Mesenchymal stem cell (in vitro differentiated cells and primary cell): ENCODE data around the gene INTS6L.
"Not testable (repeated sequence)": the region's sequence is repeated elsewhere in the genome, so short reads cannot be mapped to it uniquely, and the experiment has no call there.

Experiments used
- DNase-seq: peaks from one replicate; pipeline ENCODE4 v3.0.0-alpha.2; 2013
- H2AFZ ChIP-seq: one replicate; pipeline ENCODE4 v1.6.1; 2013; ENCODE audit warnings: low read depth, mild to moderate bottlenecking, control low read depth, inconsistent platforms, low read length, moderate library complexity
- H2AK5ac ChIP-seq: 2 replicates; pipeline ENCODE4 v1.6.1; 2013; ENCODE audit warnings: low read length, moderate library complexity, mild to moderate bottlenecking, inconsistent platforms; ENCODE audit not compliant: severe bottlenecking
- H2BK120ac ChIP-seq: one replicate; pipeline ENCODE4 v1.6.1; 2013; ENCODE audit warnings: low read depth, mild to moderate bottlenecking, inconsistent platforms, low read length, moderate library complexity
- H2BK12ac ChIP-seq, 2 experiments: one replicate each; pipeline ENCODE4 v1.6.1; 2013; ENCODE audit warnings: inconsistent platforms in 2 of 2, low read length in 2 of 2, mild to moderate bottlenecking in 2 of 2, moderate library complexity in 2 of 2, control low read depth in 1 of 2
- H2BK15ac ChIP-seq: one replicate; pipeline ENCODE4 v1.6.1; 2013; ENCODE audit warnings: mild to moderate bottlenecking, low read depth, inconsistent platforms; ENCODE audit not compliant: poor library complexity, severe bottlenecking
- H2BK5ac ChIP-seq: 2 replicates; pipeline ENCODE4 v1.6.1; 2013; ENCODE audit warnings: low read depth, mild to moderate bottlenecking, low read length, control low read depth, inconsistent platforms; ENCODE audit not compliant: poor library complexity, severe bottlenecking
- H3K14ac ChIP-seq, 2 experiments: one replicate each; pipeline ENCODE4 v1.6.1; 2013; ENCODE audit warnings: inconsistent platforms in 2 of 2, low read length in 2 of 2, control low read depth in 1 of 2, mild to moderate bottlenecking in 1 of 2, moderate library complexity in 1 of 2
- H3K18ac ChIP-seq, 2 experiments: one replicate each; pipeline ENCODE4 v1.6.1; 2013; ENCODE audit warnings: inconsistent platforms in 2 of 2, low read length in 2 of 2, control low read depth in 1 of 2, low read depth in 1 of 2, mild to moderate bottlenecking in 1 of 2
- H3K23ac ChIP-seq, 2 experiments: one replicate each; pipeline ENCODE4 v1.6.1; 2013; ENCODE audit warnings: inconsistent platforms in 2 of 2, low read length in 2 of 2, mild to moderate bottlenecking in 2 of 2, moderate library complexity in 2 of 2, control low read depth in 1 of 2
- H3K27ac ChIP-seq: 2 replicates; pipeline ENCODE4 v1.5.1; 2013; ENCODE audit warnings: mild to moderate bottlenecking, moderate library complexity, low read length, control low read depth, inconsistent platforms; ENCODE audit not compliant: poor library complexity, severe bottlenecking
- H3K27me3 ChIP-seq, 2 experiments: 2 replicates each; pipeline versions ENCODE4 v1.6.1 to v1.7.0; 2013; ENCODE audit warnings: low read length in 2 of 2, mild to moderate bottlenecking in 2 of 2, moderate library complexity in 2 of 2, control low read depth in 1 of 2, inconsistent platforms in 1 of 2; ENCODE audit not compliant: control insufficient read depth in 1 of 2, insufficient read depth in 1 of 2
- H3K36me3 ChIP-seq, 2 experiments: 2 replicates each; pipeline versions ENCODE4 v1.6.1 to v1.7.0; 2013; ENCODE audit warnings: low read length in 2 of 2, control low read depth in 1 of 2, inconsistent platforms in 1 of 2, low read depth in 1 of 2, mild to moderate bottlenecking in 1 of 2; ENCODE audit not compliant: insufficient read depth in 2 of 2, control insufficient read depth in 1 of 2
- H3K4ac ChIP-seq, 2 experiments: one replicate each; pipeline ENCODE4 v1.6.1; 2013; ENCODE audit warnings: inconsistent platforms in 2 of 2, low read length in 2 of 2, mild to moderate bottlenecking in 2 of 2, moderate library complexity in 2 of 2, control low read depth in 1 of 2, low read depth in 1 of 2
- H3K4me1 ChIP-seq: 2 replicates; pipeline ENCODE4 v1.6.1; 2013; ENCODE audit warnings: low read depth, low read length, control low read depth; ENCODE audit not compliant: control insufficient read depth, insufficient read depth
- H3K4me2 ChIP-seq: 2 replicates; pipeline ENCODE4 v1.6.1; 2013; ENCODE audit warnings: low read length, mild to moderate bottlenecking, inconsistent platforms; ENCODE audit not compliant: poor library complexity, severe bottlenecking
- H3K4me3 ChIP-seq, 2 experiments: 2 replicates each; pipeline versions ENCODE4 v1.5.1 to v1.7.0; 2013; ENCODE audit warnings: low read length in 2 of 2, mild to moderate bottlenecking in 2 of 2, control low read depth in 1 of 2, low read depth in 1 of 2; ENCODE audit not compliant: insufficient read depth in 1 of 2
- H3K79me1 ChIP-seq: replicated peaks from 2 replicates; pipeline ENCODE4 v1.6.1; 2013; ENCODE audit warnings: mild to moderate bottlenecking, control low read depth, low read length, inconsistent platforms; ENCODE audit not compliant: poor library complexity, severe bottlenecking
- H3K9ac ChIP-seq: 2 replicates; pipeline ENCODE4 v1.7.0; 2013; ENCODE audit warnings: mild to moderate bottlenecking, low read length, moderate library complexity
- H3K9me3 ChIP-seq: 2 replicates; pipeline ENCODE4 v1.7.0; 2013; ENCODE audit warnings: mild to moderate bottlenecking, low read length; ENCODE audit not compliant: control insufficient read depth
- H4K8ac ChIP-seq: one replicate; pipeline ENCODE4 v1.6.1; 2013; ENCODE audit warnings: inconsistent platforms, mild to moderate bottlenecking, low read length, moderate library complexity
- H4K91ac ChIP-seq: one replicate; pipeline ENCODE4 v1.6.1; 2013; ENCODE audit warnings: mild to moderate bottlenecking, low read length, inconsistent platforms
- WGBS: methylation state at CpG from one replicate; pipeline ENCODE4 v1.1.7; 2013; ENCODE audit warnings: mixed read lengths; 5-methylcytosine and 5-hydroxymethylcytosine counted together

The INTS6L gene

GRCh38 chrX:135594453-135594852 lies 74.0 kb downstream of the INTS6L start:
- H3K14ac ChIP-seq, H2BK120ac ChIP-seq, H2BK15ac ChIP-seq, H3K27ac ChIP-seq, DNase-seq, H3K4me2 ChIP-seq, H3K36me3 ChIP-seq, H4K8ac ChIP-seq, H3K9ac ChIP-seq, H3K4me3 ChIP-seq, H3K23ac ChIP-seq, H3K9me3 ChIP-seq, H3K79me1 ChIP-seq, H2BK12ac ChIP-seq, H2AK5ac ChIP-seq, H2BK5ac ChIP-seq, H3K18ac ChIP-seq, H2AFZ ChIP-seq, H4K91ac ChIP-seq, H3K4ac ChIP-seq, H3K4me1 ChIP-seq: not testable (repeated sequence)
- H3K27me3 ChIP-seq = peaks cover 0 to 13% of the 10 kb centered on the region in 2 experiments
- WGBS = no CpG with 5 or more reads among the region's 1 CpG

GRCh38 chrX:135595543-135595942 lies 75.1 kb downstream of the INTS6L start:
- no peaks in the 10 kb centered on the region for H3K36me3 ChIP-seq
- H4K8ac ChIP-seq = no peak overlapping the region
- no peak overlapping the region for H4K91ac ChIP-seq
- peaks cover 3% of the 10 kb centered on the region for H3K4me1 ChIP-seq
- no peak overlapping the region for H3K27ac ChIP-seq
- no peak overlapping the region for H3K9ac ChIP-seq
- no peak overlapping the region for H3K4me3 ChIP-seq
- H2AK5ac ChIP-seq = no peak overlapping the region
- no peak overlapping the region for H3K23ac ChIP-seq
- H2BK12ac ChIP-seq = no peak overlapping the region
- no peak overlapping the region for H3K4ac ChIP-seq
- WGBS = no CpG with 5 or more reads among the region's 1 CpG
- H2BK5ac ChIP-seq = no peak overlapping the region
- H2BK15ac ChIP-seq = no peak overlapping the region
- H2AFZ ChIP-seq = no peak overlapping the region
- no peak overlapping the region for H3K14ac ChIP-seq
- H3K4me2 ChIP-seq = no peak overlapping the region
- no peaks in the 10 kb centered on the region for H3K9me3 ChIP-seq
- H2BK120ac ChIP-seq = no peak overlapping the region
- DNase-seq = no peak
- peaks cover 0 to 13% of the 10 kb centered on the region in 2 experiments for H3K27me3 ChIP-seq
- no peaks in the 10 kb centered on the region for H3K79me1 ChIP-seq
- H3K18ac ChIP-seq = no peak overlapping the region

- no peak overlapping the region for H3K14ac ChIP-seq
- H3K23ac ChIP-seq = no peak overlapping the region
- no peaks in the 10 kb centered on the region for H3K36me3 ChIP-seq
- H3K27ac ChIP-seq = no peak overlapping the region
- peaks cover 3% of the 10 kb centered on the region for H3K4me1 ChIP-seq
- DNase-seq = peak; percentile 2
- H2BK15ac ChIP-seq = no peak overlapping the region
- peaks cover 0 to 11% of the 10 kb centered on the region in 2 experiments for H3K27me3 ChIP-seq
- no peak overlapping the region for H2BK120ac ChIP-seq
- H3K9ac ChIP-seq = no peak overlapping the region
- H4K8ac ChIP-seq = no peak overlapping the region
- H2BK5ac ChIP-seq = no peak overlapping the region
- H3K9me3 ChIP-seq = no peaks in the 10 kb centered on the region
- no peaks in the 10 kb centered on the region for H3K79me1 ChIP-seq
- H4K91ac ChIP-seq = no peak overlapping the region
- peak overlapping the region; percentile 21 for H3K4me2 ChIP-seq
- H2AFZ ChIP-seq = no peak overlapping the region
- no peak overlapping the region for H3K18ac ChIP-seq
- H2AK5ac ChIP-seq = no peak overlapping the region
- H2BK12ac ChIP-seq = no peak overlapping the region
- 73% methylated on average over 18 of the region's 18 CpGs for WGBS
- H3K4me3 ChIP-seq = no peak overlapping the region
- H3K4ac ChIP-seq = no peak overlapping the region
Observed at GRCh38 chrX:135596495-135596894, 76.0 kb downstream of the INTS6L start.

GRCh38 chrX:135605906-135606305 lies 85.4 kb downstream of the INTS6L start:
- H3K27ac ChIP-seq = no peak overlapping the region
- H3K79me1 ChIP-seq = no peaks in the 10 kb centered on the region
- H3K9ac ChIP-seq = no peak overlapping the region
- H2BK120ac ChIP-seq = no peak overlapping the region
- no peak overlapping the region for H3K18ac ChIP-seq
- no peak overlapping the region for H3K4ac ChIP-seq
- H3K23ac ChIP-seq = no peak overlapping the region
- H3K4me1 ChIP-seq = no peaks in the 10 kb centered on the region
- no peak overlapping the region for H2AFZ ChIP-seq
- H3K27me3 ChIP-seq = peaks cover 0 to 13% of the 10 kb centered on the region in 2 experiments
- no peaks in the 10 kb centered on the region for H3K9me3 ChIP-seq
- no peak overlapping the region for H2BK15ac ChIP-seq
- H2BK12ac ChIP-seq = no peak overlapping the region
- no peak for DNase-seq
- 73% methylated on average over 6 of the region's 6 CpGs for WGBS
- H4K8ac ChIP-seq = no peak overlapping the region
- no peak overlapping the region for H3K14ac ChIP-seq
- no peak overlapping the region for H3K4me2 ChIP-seq
- no peak overlapping the region for H4K91ac ChIP-seq
- no peak overlapping the region for H2AK5ac ChIP-seq
- no peak overlapping the region for H2BK5ac ChIP-seq
- no peak overlapping the region for H3K4me3 ChIP-seq
- H3K36me3 ChIP-seq = no peaks in the 10 kb centered on the region
